ENCODE results near the gene TACC2.
"Not testable (repeated sequence)": the region's sequence is repeated elsewhere in the genome, so short reads cannot be mapped to it uniquely, and the experiment has no call there.

TACC2 gene

GRCh38 chr10:122075171-122075570 is 86.2 kb downstream of the TACC2 start:
- TF ChIP-seq, protein P1, sequence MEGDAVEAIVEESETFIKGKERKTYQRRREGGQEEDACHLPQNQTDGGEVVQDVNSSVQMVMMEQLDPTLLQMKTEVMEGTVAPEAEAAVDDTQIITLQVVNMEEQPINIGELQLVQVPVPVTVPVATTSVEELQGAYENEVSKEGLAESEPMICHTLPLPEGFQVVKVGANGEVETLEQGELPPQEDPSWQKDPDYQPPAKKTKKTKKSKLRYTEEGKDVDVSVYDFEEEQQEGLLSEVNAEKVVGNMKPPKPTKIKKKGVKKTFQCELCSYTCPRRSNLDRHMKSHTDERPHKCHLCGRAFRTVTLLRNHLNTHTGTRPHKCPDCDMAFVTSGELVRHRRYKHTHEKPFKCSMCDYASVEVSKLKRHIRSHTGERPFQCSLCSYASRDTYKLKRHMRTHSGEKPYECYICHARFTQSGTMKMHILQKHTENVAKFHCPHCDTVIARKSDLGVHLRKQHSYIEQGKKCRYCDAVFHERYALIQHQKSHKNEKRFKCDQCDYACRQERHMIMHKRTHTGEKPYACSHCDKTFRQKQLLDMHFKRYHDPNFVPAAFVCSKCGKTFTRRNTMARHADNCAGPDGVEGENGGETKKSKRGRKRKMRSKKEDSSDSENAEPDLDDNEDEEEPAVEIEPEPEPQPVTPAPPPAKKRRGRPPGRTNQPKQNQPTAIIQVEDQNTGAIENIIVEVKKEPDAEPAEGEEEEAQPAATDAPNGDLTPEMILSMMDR (IDR thresholded peaks at IDR 0.05; ENCODE audit: borderline replicate concordance, insufficient read depth, low read depth, low read length) = no peak

DNA sequence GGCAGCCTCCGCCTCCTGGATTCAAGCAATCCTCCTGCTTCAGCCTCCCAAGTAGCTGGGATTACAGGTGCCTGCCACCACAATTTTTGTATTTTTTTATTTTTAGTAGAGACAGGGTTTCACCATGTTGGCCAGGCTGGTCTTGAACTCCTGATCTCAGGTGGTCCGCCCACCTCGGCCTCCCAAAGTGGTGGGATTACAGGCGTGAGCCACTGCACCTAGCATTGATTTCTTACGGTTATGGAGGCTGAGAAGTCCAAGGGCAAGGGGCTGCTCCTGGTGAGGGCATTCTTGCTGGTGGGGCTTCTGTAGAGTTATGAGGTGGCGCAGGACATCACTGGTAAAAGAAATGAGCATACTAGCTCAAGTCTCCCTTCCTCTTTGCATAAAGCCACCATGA is 86.9 kb downstream of the TACC2 start:
- not testable (repeated sequence) for H3K4me3 ChIP-seq (ENCODE audit: low read depth, low read length)

More at GRCh38 chr10:122075171-122075570, 86.2 kb downstream of the TACC2 start:
- H3K4me3 ChIP-seq (ENCODE audit: low read depth, low read length) = no peak overlapping the region

- H3K4me3 ChIP-seq (ENCODE audit: low read depth, low read length) = no peak overlapping the region
- TF ChIP-seq, protein P1 (IDR thresholded peaks at IDR 0.05; ENCODE audit: borderline replicate concordance, insufficient read depth, low read depth, low read length) = no peak
Observed at GRCh38 chr10:122077311-122077875, 88.4 kb downstream of the TACC2 start.

DNA sequence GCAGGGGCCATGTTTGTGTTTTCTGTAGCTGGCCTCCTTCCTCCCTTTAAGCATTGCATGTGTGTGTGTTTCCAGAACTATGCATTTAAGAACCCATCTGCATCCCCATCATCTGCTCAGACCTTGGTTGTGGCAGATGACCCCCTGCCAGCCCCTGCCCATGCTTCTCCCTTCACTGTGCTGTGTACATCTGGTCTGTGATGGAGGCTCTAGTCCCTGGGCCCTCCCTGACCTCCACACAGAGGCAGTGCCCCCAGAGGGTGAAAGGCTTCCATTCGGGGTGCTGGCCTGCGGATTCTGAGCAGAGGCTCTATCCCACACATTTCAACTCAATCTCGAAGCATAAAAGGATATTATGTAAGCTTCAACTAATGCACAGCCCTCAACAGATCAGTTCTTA is 89.4 kb downstream of the TACC2 start:
- TF ChIP-seq, protein P1 (IDR thresholded peaks at IDR 0.05; ENCODE audit: borderline replicate concordance, insufficient read depth, low read depth, low read length) = no peak
- no peak overlapping the region for H3K4me3 ChIP-seq (ENCODE audit: low read depth, low read length)

- TF ChIP-seq, protein P1 (IDR thresholded peaks at IDR 0.05; ENCODE audit: borderline replicate concordance, insufficient read depth, low read depth, low read length) = no peak
- H3K4me3 ChIP-seq (ENCODE audit: low read depth, low read length) = no peak overlapping the region
Observed at GRCh38 chr10:122078965-122079795, 90.2 kb downstream of the TACC2 start.

GRCh38 chr10:122082616-122083477 is 93.9 kb downstream of the TACC2 start:
- H3K4me3 ChIP-seq (ENCODE audit: low read depth, low read length) = no peak overlapping the region
- TF ChIP-seq, protein P1 (IDR thresholded peaks at IDR 0.05; ENCODE audit: borderline replicate concordance, insufficient read depth, low read depth, low read length) = no peak

DNA sequence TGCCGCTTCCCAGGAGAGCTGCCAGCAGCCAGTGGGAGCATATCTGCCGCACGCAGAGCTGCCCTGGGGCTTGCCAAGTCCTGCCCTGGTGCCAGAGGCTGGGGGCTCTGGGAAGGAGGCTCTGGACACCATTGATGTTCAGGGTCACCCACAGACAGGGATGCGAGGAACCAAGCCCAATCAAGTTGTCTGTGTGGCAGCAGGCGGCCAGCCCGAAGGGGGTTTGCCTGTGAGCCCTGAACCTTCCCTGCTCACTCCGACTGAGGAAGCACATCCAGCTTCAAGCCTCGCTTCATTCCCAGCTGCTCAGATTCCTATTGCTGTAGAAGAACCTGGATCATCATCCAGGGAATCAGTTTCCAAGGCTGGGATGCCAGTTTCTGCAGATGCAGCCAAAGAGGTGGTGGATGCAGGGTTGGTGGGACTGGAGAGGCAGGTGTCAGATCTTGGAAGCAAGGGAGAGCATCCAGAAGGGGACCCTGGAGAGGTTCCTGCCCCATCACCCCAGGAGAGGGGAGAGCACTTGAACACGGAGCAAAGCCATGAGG is 94.6 kb downstream of the TACC2 start:
- H3K4me3 ChIP-seq (ENCODE audit: low read depth, low read length) = no peak overlapping the region
- TF ChIP-seq, protein P1 (IDR thresholded peaks at IDR 0.05; ENCODE audit: borderline replicate concordance, insufficient read depth, low read depth, low read length) = no peak

Data from GM12875 (cell line).